Breast epithelium (tissue), 4 donors: Measurements from ENCODE around the gene SRRT. TPM values are rescaled to one million over a fixed set of nuclear protein-coding genes. Genes with fewer than 3 reads are reported as not detected.

Source experiments
- DNase-seq, 2 donors: peaks; one replicate each; pipeline ENCODE4 v3.0.0-alpha.2; 2019; ENCODE audit warnings: low spot score in 2 of 2
- H3K27ac ChIP-seq, 2 donors: fragments of 200-600 bp; sonication (generic) in 1 of 2; one replicate each; pipeline ENCODE4 v1.5.1; 2016 to 2019; ENCODE audit warnings: mild to moderate bottlenecking in 1 of 2
- H3K27me3 ChIP-seq, 2 donors: fragments of 200-600 bp; sonication (generic) in 1 of 2; one replicate each; pipeline versions ENCODE4 v1.5.1 to v1.6.0; 2017 to 2019; ENCODE audit warnings: control low read depth in 1 of 2, mild to moderate bottlenecking in 1 of 2
- H3K36me3 ChIP-seq: fragments of 200-600 bp; one replicate; pipeline ENCODE4 v1.5.1; 2019
- H3K4me1 ChIP-seq, 2 donors: fragments of 200-600 bp; sonication (generic); one replicate each; pipeline ENCODE4 v1.5.1; 2016 to 2019; ENCODE audit warnings: control low read depth in 1 of 2
- H3K4me3 ChIP-seq, 3 donors: fragments of 200-600 bp; sonication (generic); 1 replicate in 2 of 3; 2 replicates in 1 of 3; pipeline ENCODE4 v1.5.1; 2016 to 2019; ENCODE audit warnings: mild to moderate bottlenecking in 3 of 3, moderate library complexity in 2 of 3
- H3K9me3 ChIP-seq, 2 donors: fragments of 200-600 bp; sonication (generic) in 1 of 2; one replicate each; pipeline ENCODE4 v1.5.1; 2016 to 2019; ENCODE audit warnings: control low read depth in 1 of 2
- CTCF ChIP-seq, 3 donors: fragments of 450-650 bp; IDR thresholded peaks; one replicate each; pipeline ENCODE4 v1.5.1; 2016 to 2017; ENCODE audit warnings: antibody characterized with exemption in 3 of 3, mild to moderate bottlenecking in 3 of 3, moderate library complexity in 3 of 3
- POLR2A ChIP-seq: fragments of 450-650 bp; IDR thresholded peaks from one replicate; pipeline ENCODE4 v1.6.1; 2016; ENCODE audit warnings: antibody characterized with exemption, mild to moderate bottlenecking, moderate library complexity
- POLR2AphosphoS5 ChIP-seq, 3 donors: sonication (generic); formaldehyde crosslinking; IDR thresholded peaks; one replicate each; pipeline ENCODE4 v1.6.1; 2017; ENCODE audit warnings: antibody characterized with exemption in 3 of 3
- intact Hi-C: fragments of 100-400 bp; cut with DNase I; formaldehyde crosslinking; loops from one replicate; pipeline ENCODE4 v1.15.1; 2023; ENCODE audit warnings: low total_unique reads
- total RNA-seq, 3 donors: library from RNA; depleted of rRNA; stranded (reverse); fragments of >200 nt; gene quantifications; one replicate each; pipeline ENCODE4 v1.1.0, GENCODE V29; 2016

SRRT gene
- total RNA-seq, 3 donors from 2014 or later: 45.8 to 111 (median 104) TPM

- no peak for DNase-seq
- Histone ChIP-seq H3K36me3 (no peaks in the 10 kb centered on the region), H3K9me3 (no peaks in the 10 kb centered on the region), H3K27ac (no peak overlapping the region), H3K27me3 (peaks cover 4 to 28% of the 10 kb centered on the region in 2 donors), H3K4me3 (no peak overlapping the region), H3K4me1 (peaks cover 0 to 10% of the 10 kb centered on the region in 2 donors)
- intact Hi-C loops: no loop called here
- TF ChIP-seq POLR2AphosphoS5 (IDR thresholded peaks at IDR 0.05): no peak
- TF ChIP-seq CTCF (IDR thresholded peaks at IDR 0.05): no peak
- no peak for TF ChIP-seq POLR2A
Observed at GRCh38 chr7:100893318-100893895, 18.5 kb downstream of the SRRT start.

GRCh38 chr7:100893910-100894721 is 19.2 kb downstream of the SRRT start:
- H3K36me3 ChIP-seq: no peaks in the 10 kb centered on the region
- no peaks in the 10 kb centered on the region for H3K9me3 ChIP-seq
- no peak for DNase-seq
- H3K4me1 ChIP-seq: peaks cover 0 to 7% of the 10 kb centered on the region in 2 donors
- H3K4me3 ChIP-seq: peak overlapping the region; percentile 35 to 67 (median 58)
- intact Hi-C loops: no loop called here
- peaks cover 4 to 30% of the 10 kb centered on the region in 2 donors for H3K27me3 ChIP-seq
- peak overlapping the region in 1 of 2 donors; percentile 0 for H3K27ac ChIP-seq
- no peak for TF ChIP-seq CTCF (IDR thresholded peaks at IDR 0.05)
- TF ChIP-seq POLR2AphosphoS5 (IDR thresholded peaks at IDR 0.05): no peak
- TF ChIP-seq POLR2A: no peak

- H3K4me3 ChIP-seq: peak overlapping the region; percentile 35 to 67 (median 58)
- H3K9me3 ChIP-seq: no peaks in the 10 kb centered on the region
- peaks cover 4 to 39% of the 10 kb centered on the region in 2 donors for H3K27me3 ChIP-seq
- peak overlapping the region; percentile 0 to 29 for H3K27ac ChIP-seq
- no peak for DNase-seq
- H3K36me3 ChIP-seq: no peaks in the 10 kb centered on the region
- intact Hi-C loops: loop anchor here (5.0 kb wide), 1 partner anchor 162 kb away; no protein-coding TSS in a partner anchor
- peaks cover 0 to 6% of the 10 kb centered on the region in 2 donors for H3K4me1 ChIP-seq
- TF ChIP-seq POLR2A (no peak), POLR2AphosphoS5 (IDR thresholded peaks at IDR 0.05) (no peak), CTCF (IDR thresholded peaks at IDR 0.05) (peak; percentile 62 to 82 (median 70))
Observed at GRCh38 chr7:100894860-100895700, 20.2 kb downstream of the SRRT start.

GRCh38 chr7:100895701-100895955 is 20.7 kb downstream of the SRRT start, which contains the start of gene ACHE:
ACHE (minus strand) TSS chr7:100895888; CDS start chr7:100894232, 1,656 bp downstream.
- no peaks in the 10 kb centered on the region for H3K9me3 ChIP-seq
- TF ChIP-seq POLR2AphosphoS5 (IDR thresholded peaks at IDR 0.05): no peak
- TF ChIP-seq POLR2A: no peak
- TF ChIP-seq CTCF (IDR thresholded peaks at IDR 0.05): no peak
- H3K4me1 ChIP-seq: peaks cover 0 to 6% of the 10 kb centered on the region in 2 donors
- intact Hi-C loops: loop anchor here (5.0 kb wide), 1 partner anchor 162 kb away; no protein-coding TSS in a partner anchor
- H3K4me3 ChIP-seq: peak within 1 kb of the TSS; percentile 35 to 67 (median 58)
- peak within 1 kb of the TSS; percentile 0 to 29 for H3K27ac ChIP-seq
- DNase-seq: no peak
- H3K27me3 ChIP-seq: peaks cover 4 to 40% of the 10 kb centered on the region in 2 donors
- H3K36me3 ChIP-seq: no peaks in the 10 kb centered on the region
